IMR-90 (cell line): ENCODE data around the gene SPEF2.
A peak's percentile ranks its signal among the peaks of the same experiment; 100 is the strongest.

ENCODE experiments used
- FOS ChIP-seq: fragments of 150-350 bp; IDR thresholded peaks from 2 replicates; pipeline ENCODE4 v1.6.1; 2016; ENCODE audit warnings: low read depth, low read length
- MAFK ChIP-seq: IDR thresholded peaks from 2 replicates; pipeline ENCODE4 v1.6.1; 2012; ENCODE audit warnings: low read depth, low read length, improper control_type of control experiment
- MAZ ChIP-seq: IDR thresholded peaks from 2 replicates; pipeline ENCODE4 v1.6.1; 2012; ENCODE audit warnings: low read depth, mild to moderate bottlenecking, low read length, improper control_type of control experiment, moderate library complexity, borderline replicate concordance
- NFE2L2 ChIP-seq: fragments of 150-350 bp; IDR thresholded peaks from 2 replicates; pipeline ENCODE4 v1.6.1; 2016; ENCODE audit warnings: low read depth, mild to moderate bottlenecking, low read length
- POLR2A ChIP-seq: IDR thresholded peaks from 2 replicates; pipeline ENCODE4 v1.6.1; 2012; ENCODE audit warnings: mild to moderate bottlenecking, low read depth, low read length
- RFX5 ChIP-seq: IDR thresholded peaks from 2 replicates; pipeline ENCODE4 v1.8.0; 2012; ENCODE audit warnings: low read depth, mild to moderate bottlenecking, low read length, moderate library complexity
- SMC3 ChIP-seq: fragments of 150-350 bp; IDR thresholded peaks from 2 replicates; pipeline ENCODE4 v1.6.1; 2016; ENCODE audit warnings: low read depth, mild to moderate bottlenecking, antibody characterized with exemption, low read length, moderate library complexity
- TF ChIP-seq, protein P1 (sequence below): conservative IDR thresholded peaks from 2 replicates; pipeline ENCODE4 v1.5.1; 2012; ENCODE audit warnings: mild to moderate bottlenecking, low read depth, low read length, improper control_type of control experiment
- TF ChIP-seq, protein P2 (sequence below): fragments of 150-350 bp; IDR thresholded peaks from 2 replicates; pipeline ENCODE4 v1.6.1; 2016; ENCODE audit warnings: low read depth, mild to moderate bottlenecking, low read length, moderate library complexity, borderline replicate concordance
- TF ChIP-seq, protein P3 (sequence below): fragments of 150-350 bp; IDR thresholded peaks from 2 replicates; pipeline ENCODE4 v1.6.1; 2017; ENCODE audit warnings: mild to moderate bottlenecking, antibody characterized with exemption, low read length, low read depth

DNA sequence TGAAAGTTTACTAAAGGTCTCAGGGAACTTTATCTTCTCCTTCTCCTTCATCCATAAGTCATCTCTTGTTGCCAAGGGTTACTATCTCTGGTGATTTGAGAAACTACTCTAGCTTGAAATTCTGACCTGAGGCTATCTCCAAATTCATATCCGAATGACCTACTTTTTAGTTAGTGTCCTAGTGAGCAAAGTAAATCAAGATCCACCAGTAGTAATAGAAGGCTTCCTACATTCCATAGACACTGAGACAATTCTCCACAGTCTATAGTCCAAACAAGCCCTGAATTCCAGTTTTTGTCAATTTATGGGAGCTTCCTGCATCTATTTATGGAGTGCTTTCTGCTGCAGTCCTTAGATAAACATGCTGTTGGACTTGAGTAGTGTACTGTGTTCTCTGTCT, 244.1 kb downstream of the SPEF2 start:
- TF ChIP-seq, protein P1, sequence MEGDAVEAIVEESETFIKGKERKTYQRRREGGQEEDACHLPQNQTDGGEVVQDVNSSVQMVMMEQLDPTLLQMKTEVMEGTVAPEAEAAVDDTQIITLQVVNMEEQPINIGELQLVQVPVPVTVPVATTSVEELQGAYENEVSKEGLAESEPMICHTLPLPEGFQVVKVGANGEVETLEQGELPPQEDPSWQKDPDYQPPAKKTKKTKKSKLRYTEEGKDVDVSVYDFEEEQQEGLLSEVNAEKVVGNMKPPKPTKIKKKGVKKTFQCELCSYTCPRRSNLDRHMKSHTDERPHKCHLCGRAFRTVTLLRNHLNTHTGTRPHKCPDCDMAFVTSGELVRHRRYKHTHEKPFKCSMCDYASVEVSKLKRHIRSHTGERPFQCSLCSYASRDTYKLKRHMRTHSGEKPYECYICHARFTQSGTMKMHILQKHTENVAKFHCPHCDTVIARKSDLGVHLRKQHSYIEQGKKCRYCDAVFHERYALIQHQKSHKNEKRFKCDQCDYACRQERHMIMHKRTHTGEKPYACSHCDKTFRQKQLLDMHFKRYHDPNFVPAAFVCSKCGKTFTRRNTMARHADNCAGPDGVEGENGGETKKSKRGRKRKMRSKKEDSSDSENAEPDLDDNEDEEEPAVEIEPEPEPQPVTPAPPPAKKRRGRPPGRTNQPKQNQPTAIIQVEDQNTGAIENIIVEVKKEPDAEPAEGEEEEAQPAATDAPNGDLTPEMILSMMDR, result no peak
- no peak for TF ChIP-seq FOS
- no peak for TF ChIP-seq POLR2A
- no peak for TF ChIP-seq RFX5
- TF ChIP-seq MAFK, result no peak
- TF ChIP-seq, protein P2, sequence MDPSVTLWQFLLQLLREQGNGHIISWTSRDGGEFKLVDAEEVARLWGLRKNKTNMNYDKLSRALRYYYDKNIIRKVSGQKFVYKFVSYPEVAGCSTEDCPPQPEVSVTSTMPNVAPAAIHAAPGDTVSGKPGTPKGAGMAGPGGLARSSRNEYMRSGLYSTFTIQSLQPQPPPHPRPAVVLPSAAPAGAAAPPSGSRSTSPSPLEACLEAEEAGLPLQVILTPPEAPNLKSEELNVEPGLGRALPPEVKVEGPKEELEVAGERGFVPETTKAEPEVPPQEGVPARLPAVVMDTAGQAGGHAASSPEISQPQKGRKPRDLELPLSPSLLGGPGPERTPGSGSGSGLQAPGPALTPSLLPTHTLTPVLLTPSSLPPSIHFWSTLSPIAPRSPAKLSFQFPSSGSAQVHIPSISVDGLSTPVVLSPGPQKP, result no peak
- no peak for TF ChIP-seq MAZ
- TF ChIP-seq, protein P3, sequence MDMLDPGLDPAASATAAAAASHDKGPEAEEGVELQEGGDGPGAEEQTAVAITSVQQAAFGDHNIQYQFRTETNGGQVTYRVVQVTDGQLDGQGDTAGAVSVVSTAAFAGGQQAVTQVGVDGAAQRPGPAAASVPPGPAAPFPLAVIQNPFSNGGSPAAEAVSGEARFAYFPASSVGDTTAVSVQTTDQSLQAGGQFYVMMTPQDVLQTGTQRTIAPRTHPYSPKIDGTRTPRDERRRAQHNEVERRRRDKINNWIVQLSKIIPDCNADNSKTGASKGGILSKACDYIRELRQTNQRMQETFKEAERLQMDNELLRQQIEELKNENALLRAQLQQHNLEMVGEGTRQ, result no peak
- 0 out of 2 replicates have a peak, but pooled peaks have one; percentile 3 for TF ChIP-seq SMC3
- no peak for TF ChIP-seq NFE2L2
